HG03521 (cell line): ENCODE results near the gene KIF19.

Experiments used
- ATAC-seq: cut with Tn5 transposase; IDR thresholded peaks from one replicate; pipeline ENCODE4 v1.9.1; 2021; ENCODE audit warnings: mild to moderate bottlenecking, moderate library complexity; ENCODE audit not compliant: unreplicated experiment

KIF19 gene

GRCh38 chr17:74361230-74362068, 35.4 kb downstream of the KIF19 start, which contains the start of gene BTBD17:
Gene BTBD17 (minus strand): TSS chr17:74361868. CDS start chr17:74361819, 49 bp downstream.
- no peak for ATAC-seq

GRCh38 chr17:74362069-74362405, 36.0 kb downstream of the KIF19 start:
- ATAC-seq: no peak

- no peak for ATAC-seq
These were observed 36.9 kb downstream of the KIF19 start for GRCh38 chr17:74362810-74363498.

DNA sequence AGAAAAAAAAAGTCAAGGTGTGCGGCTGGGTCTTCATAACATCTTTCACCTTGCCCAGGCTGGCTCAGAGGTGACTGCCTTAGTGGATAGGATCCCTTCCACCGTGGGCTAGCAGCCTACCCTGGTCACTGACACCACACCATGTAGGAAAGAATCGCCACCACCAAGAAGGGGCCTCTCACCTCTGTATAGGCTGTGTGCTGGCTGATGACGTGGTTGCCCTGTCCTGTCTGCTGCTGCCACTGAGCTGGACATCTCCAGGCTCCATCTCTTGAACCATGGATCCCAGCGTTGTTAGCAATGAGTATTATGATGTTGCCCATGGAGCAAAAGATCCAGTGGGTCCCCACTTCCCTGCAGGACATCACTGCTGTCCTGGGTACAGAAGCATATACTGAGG, 41.2 kb downstream of the KIF19 start, which contains the start of gene GPR142:
Gene GPR142, plus strand, starts transcription at position 301 of the 400 bp plus-strand sequence. CDS start 2,035 bp downstream, outside the sequence.
- no peak for ATAC-seq

DNA sequence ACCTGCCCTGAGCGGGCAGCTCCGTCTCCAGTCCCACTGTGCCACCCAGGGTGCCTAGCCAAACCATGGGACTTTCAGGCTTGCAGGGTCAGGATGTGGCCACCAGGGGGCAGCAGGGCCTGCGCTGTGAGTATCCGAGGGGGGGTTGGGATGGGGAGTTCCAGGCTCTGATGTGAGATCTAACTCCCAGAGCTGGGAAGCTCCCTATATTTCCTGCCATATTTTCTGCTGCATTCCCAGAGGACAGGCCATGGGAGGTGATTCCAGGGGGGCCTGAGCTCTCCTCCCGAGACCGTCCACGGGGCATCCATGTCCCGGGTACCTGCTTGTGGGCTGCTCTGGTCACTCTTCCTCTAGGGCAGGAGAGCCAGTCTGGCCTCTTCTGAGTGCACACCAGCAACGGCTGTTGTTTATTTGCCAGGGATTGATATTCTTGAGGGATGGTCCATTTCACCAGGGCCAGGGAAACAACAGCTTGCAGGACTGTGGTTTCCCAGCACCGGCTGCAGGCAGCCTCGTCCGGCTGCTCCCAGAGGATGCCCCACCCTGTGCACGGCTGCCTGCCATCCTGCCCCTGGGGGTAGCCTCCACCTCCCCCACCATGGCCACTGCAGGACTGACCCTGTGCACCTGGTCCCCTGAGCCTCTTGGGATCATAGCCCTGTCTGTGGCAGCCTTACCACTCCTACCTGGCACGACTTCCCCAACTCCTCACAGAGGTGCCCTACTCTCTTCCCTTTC, 42.5 kb downstream of the KIF19 start:
- no peak for ATAC-seq

- ATAC-seq: no peak
These were observed 43.2 kb downstream of the KIF19 start for GRCh38 chr17:74369221-74369620.

DNA sequence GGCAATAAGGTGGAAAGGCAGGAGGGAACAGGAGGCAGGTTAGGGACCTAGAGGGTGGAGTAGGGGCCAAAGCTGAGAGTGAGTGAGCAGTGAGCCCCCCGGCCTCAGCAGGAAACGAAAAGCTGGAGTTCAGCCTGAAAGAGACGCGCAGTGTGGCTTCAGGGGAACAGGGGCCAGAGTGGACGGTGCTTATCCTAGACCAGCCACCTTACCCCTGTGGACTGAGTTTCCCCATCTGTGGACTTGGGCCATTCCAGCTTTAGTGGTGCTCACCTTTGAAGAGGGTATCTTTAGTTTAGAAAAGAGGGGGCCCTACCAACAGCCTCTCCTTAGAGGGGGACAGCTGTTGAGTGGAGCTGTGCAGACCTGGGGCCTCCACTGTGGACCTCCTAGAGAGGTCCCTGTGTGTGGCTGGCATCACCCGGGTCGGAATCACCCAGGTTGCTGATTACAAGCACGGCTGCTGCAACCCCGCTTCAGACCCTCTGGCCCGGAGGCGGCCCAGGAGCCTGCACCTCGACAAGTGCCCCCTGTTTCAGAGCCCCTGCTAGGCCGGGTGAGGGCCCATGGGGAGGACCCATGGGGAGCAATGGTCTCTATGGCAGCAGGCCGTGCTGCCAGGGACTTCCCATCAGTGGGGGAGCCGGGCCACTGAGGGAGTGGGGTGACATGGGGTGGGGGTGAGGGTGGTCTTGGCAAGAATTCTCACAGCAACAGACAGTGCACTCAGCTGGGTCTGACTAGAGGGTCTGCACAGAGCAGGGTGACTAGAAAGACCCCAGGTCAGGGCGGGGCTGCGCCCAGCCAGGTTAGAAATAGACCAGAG, 43.9 kb downstream of the KIF19 start:
- no peak for ATAC-seq

DNA sequence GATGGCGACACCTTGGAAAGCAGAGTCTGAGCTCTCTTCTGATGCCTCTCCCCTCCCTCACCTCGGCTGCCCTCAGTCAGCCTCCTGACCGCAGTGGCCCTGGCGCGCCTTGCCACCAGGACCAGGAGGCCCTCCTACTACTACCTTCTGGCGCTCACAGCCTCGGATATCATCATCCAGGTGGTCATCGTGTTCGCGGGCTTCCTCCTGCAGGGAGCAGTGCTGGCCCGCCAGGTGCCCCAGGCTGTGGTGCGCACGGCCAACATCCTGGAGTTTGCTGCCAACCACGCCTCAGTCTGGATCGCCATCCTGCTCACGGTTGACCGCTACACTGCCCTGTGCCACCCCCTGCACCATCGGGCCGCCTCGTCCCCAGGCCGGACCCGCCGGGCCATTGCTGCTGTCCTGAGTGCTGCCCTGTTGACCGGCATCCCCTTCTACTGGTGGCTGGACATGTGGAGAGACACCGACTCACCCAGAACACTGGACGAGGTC, 45.7 kb downstream of the KIF19 start:
- ATAC-seq: no peak

GRCh38 chr17:74372426-74372825, 46.4 kb downstream of the KIF19 start:
- no peak for ATAC-seq

- no peak for ATAC-seq
These were observed 48.0 kb downstream of the KIF19 start for GRCh38 chr17:74373838-74374606.

- no peak for ATAC-seq
These were observed 48.8 kb downstream of the KIF19 start for GRCh38 chr17:74374858-74375257.

GRCh38 chr17:74379495-74380085, 53.6 kb downstream of the KIF19 start:
- ATAC-seq: no peak

GRCh38 chr17:74380086-74380958, 54.3 kb downstream of the KIF19 start:
- ATAC-seq: no peak

DNA sequence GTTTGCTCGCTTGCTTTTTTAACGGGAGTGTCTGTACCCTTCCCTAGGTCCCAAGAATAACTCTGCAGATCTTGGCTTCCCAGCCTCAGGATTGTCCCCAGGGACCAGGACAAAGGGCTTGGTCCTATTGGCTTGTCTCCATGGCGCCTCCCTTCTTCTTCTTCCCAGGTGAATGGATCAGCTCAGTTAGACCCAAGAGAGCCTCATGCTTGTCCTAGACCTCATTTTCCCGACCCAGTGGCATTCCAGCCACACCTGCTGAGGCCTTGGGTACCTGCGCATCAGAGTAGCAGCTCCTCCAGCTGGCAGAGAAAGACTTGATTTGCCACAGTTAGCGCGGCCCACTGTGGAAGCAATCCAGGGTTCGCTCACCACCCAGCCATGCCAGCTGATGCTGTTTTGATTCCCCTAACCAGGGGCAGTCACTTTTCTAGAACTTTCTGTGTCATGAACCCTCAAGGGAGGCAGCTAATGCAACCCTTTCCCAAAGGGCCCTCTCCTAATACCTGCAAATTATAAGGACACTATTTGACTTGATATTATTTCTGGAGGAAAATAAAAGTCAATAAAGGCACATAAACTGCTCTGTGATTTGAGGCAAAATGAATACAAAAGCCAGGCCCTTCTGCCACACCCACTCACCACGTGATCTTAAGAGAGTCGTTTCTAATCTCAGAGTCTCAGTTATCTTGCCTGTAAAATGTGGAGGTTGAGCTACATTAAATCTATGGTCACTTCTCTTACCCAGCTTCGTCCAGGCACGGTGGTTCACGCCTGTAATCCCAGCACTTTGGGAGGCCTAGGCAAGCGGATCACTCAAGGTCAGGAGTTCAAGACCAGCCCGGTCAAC, 55.2 kb downstream of the KIF19 start:
- no peak for ATAC-seq

- no peak for ATAC-seq
These were observed 57.1 kb downstream of the KIF19 start for GRCh38 chr17:74383141-74383540.

- ATAC-seq: no peak
These were observed 59.2 kb downstream of the KIF19 start for GRCh38 chr17:74385201-74385600.

DNA sequence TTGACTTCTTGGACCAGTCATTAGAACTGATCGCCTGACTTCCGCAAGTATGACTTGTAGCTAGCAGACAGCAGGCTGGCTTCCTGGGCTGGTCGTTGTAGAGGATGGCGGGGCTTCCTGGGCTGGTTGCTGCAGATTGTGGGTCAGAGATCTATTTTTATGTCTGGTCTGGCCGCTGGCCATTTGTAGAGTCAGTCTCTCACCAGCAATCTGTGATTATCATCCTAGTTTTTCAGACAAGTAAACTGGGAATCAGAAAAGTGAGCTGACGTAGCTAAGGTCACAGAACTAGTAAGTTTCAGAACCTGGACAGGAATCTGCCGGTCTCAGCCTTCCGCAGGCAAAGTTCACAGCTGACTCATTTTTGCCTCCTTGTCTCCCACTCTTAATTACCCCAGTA, 60.4 kb downstream of the KIF19 start:
- ATAC-seq: no peak
